Activated CD4-positive, alpha-beta memory T cell treated with anti-CD3 and anti-CD28 coated beads, Interleukin-2, amount 10 ng/mL, durations not matched to agents 7 days and 5 days (primary cell): ENCODE data around the gene PICK1. TPM values are rescaled to one million over a fixed set of nuclear protein-coding genes. Genes with fewer than 3 reads are reported as not detected.
"Not testable (repeated sequence)": the region's sequence is repeated elsewhere in the genome, so short reads cannot be mapped to it uniquely, and the experiment has no call there.

Source experiments
- CTCF ChIA-PET: fragments of 350-600 bp; sonication (Branson Sonifier 250); formaldehyde crosslinking; loops from one replicate; lab custom pipeline; 2021; ENCODE audit warnings: antibody characterized with exemption, inconsistent platforms; lab: Charles Lee
- POLR2A ChIA-PET: fragments of 350-600 bp; sonication (Branson Sonifier 250); formaldehyde crosslinking; loops from one replicate; lab custom pipeline; 2021; ENCODE audit warnings: antibody characterized with exemption; lab: Charles Lee
- DNase-seq: peaks from one replicate; pipeline ENCODE4 v3.0.0-alpha.2; 2020
- H3K27ac Mint-ChIP-seq: one replicate; pipeline ENCODE4 v1.8.0; 2021; ENCODE audit warnings: mild to moderate bottlenecking, mixed read lengths
- H3K27me3 Mint-ChIP-seq: one replicate; pipeline ENCODE4 v1.8.0; 2021; ENCODE audit warnings: mixed read lengths
- H3K36me3 Mint-ChIP-seq: one replicate; pipeline ENCODE4 v1.8.0; 2021; ENCODE audit warnings: low read depth, mixed read lengths
- H3K4me1 Mint-ChIP-seq: one replicate; pipeline ENCODE4 v1.8.0; 2021; ENCODE audit warnings: mixed read lengths
- H3K4me3 Mint-ChIP-seq: one replicate; pipeline ENCODE4 v1.8.0; 2021; ENCODE audit warnings: mild to moderate bottlenecking, mixed read lengths
- H3K9me3 Mint-ChIP-seq: one replicate; pipeline ENCODE4 v1.8.0; 2021; ENCODE audit warnings: mixed read lengths
- total RNA-seq, 2 experiments: library from RNA; stranded (reverse); gene quantifications; one replicate each; pipeline ENCODE4 v1.2.3, GENCODE V29; 2021

The PICK1 gene
- total RNA-seq, 2 experiments from 2014 or later, result 11.4 to 12.7 TPM

DNA sequence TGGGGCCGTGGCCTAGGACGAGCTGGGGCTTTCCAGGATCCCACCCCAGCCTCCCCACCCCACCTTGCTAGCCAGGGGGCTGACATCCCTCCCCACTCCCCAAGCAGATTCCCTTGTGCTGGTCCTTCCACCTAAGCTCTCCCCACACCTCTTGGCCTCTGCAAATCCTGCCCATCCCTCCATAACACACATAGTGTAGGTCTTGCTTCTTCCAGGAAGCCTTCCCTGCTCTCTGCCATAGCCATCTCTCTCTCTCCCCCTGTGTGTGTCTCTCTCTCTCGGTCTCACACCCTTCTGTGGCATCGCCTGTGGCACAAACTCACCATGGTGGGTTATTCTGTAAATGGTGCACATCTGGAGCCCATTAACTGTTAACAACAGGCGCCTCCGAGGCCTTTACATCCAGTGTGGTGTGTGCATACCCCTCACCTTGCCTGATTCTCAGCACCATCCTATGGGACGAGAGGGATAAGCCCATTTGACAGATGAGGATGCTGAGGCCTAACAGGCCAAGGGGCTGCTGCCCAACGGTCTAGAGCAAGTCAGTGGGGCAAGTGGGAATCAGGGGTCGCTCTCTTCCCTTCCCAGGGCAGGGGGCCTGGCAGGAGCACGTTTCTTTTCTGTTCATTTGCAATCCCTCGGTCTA, 22.2 kb upstream of the PICK1 start:
- Mint-ChIP-seq H3K36me3 (no peaks in the 10 kb centered on the region), H3K4me1 (no peaks in the 10 kb centered on the region), H3K4me3 (no peak overlapping the region), H3K9me3 (no peaks in the 10 kb centered on the region), H3K27ac (no peak overlapping the region), H3K27me3 (no peaks in the 10 kb centered on the region)
- POLR2A ChIA-PET, result no interaction called here
- CTCF ChIA-PET, result no interaction called here
- DNase-seq, result no peak

DNA sequence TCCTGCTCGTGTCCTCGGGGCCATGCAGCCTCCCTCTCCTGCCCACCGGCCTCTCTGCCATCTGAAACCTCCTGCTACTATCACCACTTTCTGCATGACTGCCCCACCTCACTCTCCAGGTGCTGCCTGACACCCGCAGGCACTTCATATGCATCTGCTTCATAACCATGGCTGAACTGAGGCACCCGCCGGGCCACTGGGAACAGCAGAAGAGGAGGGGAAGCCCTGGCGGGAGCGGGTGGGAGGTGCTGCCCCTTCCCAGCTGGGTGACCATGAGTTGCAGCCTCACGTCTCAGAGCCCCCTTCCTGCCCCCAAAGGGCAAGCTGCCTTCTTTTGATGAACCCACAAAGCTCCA, 21.7 kb upstream of the PICK1 start:
- Mint-ChIP-seq H3K9me3 (no peaks in the 10 kb centered on the region), H3K4me1 (no peaks in the 10 kb centered on the region), H3K4me3 (no peak overlapping the region), H3K27ac (no peak overlapping the region), H3K27me3 (no peaks in the 10 kb centered on the region), H3K36me3 (no peaks in the 10 kb centered on the region)
- POLR2A ChIA-PET, result no interaction called here
- CTCF ChIA-PET, result no interaction called here
- no peak for DNase-seq

- ChIA-PET CTCF (no interaction called here), POLR2A (no interaction called here)
- DNase-seq, result no peak
- Mint-ChIP-seq H3K4me1 (no peaks in the 10 kb centered on the region), H3K9me3 (no peaks in the 10 kb centered on the region), H3K4me3 (no peak overlapping the region), H3K36me3 (no peaks in the 10 kb centered on the region), H3K27ac (no peak overlapping the region), H3K27me3 (no peaks in the 10 kb centered on the region)
Measured at GRCh38 chr22:38036392-38037062, 20.7 kb upstream of the PICK1 start.

DNA sequence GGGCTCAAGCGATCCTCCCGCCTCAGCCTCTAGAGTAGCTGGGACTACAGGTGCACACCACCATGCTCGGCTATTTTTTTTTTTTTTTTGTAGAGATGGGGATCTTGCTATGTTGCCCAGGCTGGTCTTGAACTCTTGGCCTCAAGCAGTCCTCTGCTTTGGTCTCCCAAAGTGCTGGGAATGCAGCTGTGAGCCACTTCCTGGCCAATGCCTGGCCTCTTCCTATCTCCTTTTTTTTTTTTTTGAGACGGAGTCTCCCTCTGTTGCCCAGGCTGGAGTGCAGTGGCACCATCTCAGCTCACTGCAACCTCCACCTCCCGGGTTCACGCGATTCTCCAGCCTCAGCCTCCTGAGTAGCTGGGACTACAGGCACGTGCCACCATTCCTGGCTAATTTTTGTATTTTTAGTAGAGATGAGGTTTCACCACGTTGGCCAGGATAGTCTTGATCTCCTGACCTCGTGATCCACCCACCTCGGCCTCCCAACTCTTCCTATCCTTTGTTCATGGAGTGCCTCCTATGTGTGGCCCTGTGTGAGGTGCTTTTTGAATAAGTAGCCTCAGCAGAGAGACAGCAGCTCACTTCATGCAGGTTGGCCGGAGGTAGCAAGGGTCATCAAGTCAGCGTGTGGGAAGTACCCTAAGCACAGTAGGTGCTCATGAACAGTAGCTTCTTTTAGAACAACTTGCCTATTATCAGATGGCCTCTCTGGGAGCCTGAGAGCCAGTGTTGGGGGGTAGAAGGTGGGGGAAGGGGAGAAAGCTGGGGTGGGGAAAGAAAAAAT, 19.6 kb upstream of the PICK1 start:
- POLR2A ChIA-PET, H3K27ac Mint-ChIP-seq: not testable (repeated sequence)

DNA sequence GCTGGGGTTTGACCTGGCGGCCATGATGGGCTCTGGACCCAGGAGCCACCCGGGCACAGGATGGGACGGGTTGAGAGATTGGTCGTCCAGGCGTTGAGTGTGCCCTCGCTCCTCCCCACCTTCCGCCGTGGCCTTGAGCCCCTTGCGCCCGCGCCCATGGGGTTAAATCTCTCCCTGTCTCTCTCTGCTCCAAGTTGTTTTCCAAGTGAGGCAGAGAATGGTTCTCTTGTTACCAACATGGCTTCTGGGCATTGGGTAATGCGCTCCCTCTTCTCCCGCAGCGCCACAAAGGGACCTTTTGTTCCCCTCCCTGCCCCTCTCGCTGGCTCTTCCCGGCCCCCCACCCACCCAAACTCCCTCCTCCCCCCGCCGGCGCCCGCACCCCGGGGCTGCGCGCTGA, 18.8 kb upstream of the PICK1 start:
- POLR2A ChIA-PET, result no interaction called here
- no peaks in the 10 kb centered on the region for H3K36me3 Mint-ChIP-seq
- no peak overlapping the region for H3K4me3 Mint-ChIP-seq
- no peaks in the 10 kb centered on the region for H3K27me3 Mint-ChIP-seq
- H3K4me1 Mint-ChIP-seq, result no peaks in the 10 kb centered on the region
- CTCF ChIA-PET, result no interaction called here
- no peak for DNase-seq
- no peak overlapping the region for H3K27ac Mint-ChIP-seq
- H3K9me3 Mint-ChIP-seq, result no peaks in the 10 kb centered on the region

More for the DNA sequence above, 19.6 kb upstream of the PICK1 start:
- H3K9me3 Mint-ChIP-seq, H3K4me3 Mint-ChIP-seq, CTCF ChIA-PET, H3K4me1 Mint-ChIP-seq, H3K36me3 Mint-ChIP-seq, DNase-seq, H3K27me3 Mint-ChIP-seq: not testable (repeated sequence)

DNA sequence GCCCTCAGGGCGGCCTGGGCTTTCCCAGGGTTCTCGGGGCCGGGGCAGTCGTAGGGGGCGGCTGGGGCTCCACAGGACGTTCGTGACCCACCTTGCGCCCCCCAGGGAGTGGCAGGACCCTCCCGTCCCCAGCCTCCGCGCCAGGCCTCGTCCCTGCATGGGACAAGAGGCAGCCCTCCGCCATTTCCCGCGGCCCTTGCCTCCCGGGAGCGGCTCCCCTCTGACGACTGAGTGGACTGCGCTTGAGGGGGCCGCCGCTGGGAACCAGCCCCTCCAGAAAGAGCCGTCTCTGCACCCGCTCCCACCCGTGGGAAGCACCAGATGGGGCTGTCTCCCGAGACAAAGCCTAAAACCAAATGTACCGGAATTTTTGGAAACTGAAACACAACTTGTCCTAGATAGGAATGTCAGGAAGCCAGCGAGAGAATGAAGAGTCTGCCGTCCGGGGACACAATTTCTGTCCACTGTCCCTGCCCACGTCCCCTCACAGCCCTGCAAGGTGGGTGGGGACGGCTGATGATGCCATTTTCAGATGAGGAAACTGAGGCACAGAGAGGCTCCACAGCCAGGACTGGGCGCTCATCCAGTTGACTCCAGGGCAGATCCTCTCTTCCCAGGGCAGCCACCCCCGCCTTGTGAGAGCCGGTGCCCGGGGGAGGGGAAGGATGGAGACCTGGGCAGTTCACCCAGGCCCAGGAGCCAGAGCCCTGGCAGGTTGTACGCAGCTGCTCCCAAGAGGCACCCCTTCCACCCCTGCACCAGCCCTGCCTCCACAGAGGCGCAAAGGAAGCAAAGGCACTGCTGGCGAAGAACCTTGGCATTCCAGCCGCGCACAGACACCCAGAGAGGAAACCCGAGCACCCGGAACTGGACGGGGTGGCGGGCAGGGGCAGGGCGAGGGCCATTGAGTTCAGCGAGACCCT, 18.1 kb upstream of the PICK1 start:
- no peaks in the 10 kb centered on the region for H3K27me3 Mint-ChIP-seq
- no peak overlapping the region for H3K27ac Mint-ChIP-seq
- ChIA-PET CTCF (interaction anchor here (0.6 to 0.7 kb wide), 2 partner anchors 210 to 634 kb away, joined by 3 to 4 read pairs; no protein-coding TSS in a partner anchor), POLR2A (no interaction called here)
- no peaks in the 10 kb centered on the region for H3K4me1 Mint-ChIP-seq
- DNase-seq, result no peak
- H3K9me3 Mint-ChIP-seq, result no peaks in the 10 kb centered on the region
- no peak overlapping the region for H3K4me3 Mint-ChIP-seq
- no peaks in the 10 kb centered on the region for H3K36me3 Mint-ChIP-seq

DNA sequence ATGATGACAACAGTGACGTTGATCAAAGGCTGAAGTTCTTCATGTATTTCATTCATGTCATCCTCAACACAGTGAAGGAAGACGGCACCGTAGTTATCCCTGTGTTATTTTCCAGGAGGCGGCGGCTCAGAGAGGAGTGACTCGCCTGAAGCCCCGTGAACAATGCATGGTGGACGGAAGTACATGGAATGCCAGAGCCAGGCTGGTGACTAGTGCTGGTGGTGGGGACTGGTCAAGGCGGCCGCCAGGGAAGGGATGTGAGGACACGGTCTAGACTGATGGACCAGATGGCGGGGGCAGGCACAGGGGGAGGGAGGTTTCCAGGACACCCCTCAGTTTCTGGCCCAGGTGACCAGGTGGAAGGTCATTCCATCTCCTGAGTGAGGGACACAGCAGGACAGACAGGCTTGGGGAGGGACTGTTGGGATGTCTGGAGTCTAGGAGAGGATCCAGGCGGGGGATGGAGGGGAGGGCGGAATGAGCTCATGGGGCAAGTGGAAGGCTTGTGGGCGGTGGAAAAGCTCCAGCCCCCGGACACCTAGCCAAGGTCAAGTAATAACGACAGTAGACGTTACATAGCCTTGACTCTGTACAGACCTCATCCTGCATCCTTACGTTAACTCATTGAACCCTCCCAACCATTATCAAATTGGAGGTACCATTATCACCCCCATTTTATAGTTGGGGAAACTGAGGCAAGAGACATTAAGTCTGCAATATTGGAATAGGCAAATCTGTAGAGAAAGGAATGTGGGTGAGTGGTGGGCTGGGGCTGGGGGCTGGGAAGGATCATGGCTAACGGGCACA, 16.0 kb upstream of the PICK1 start:
- ChIA-PET CTCF (no interaction called here), POLR2A (no interaction called here)
- Mint-ChIP-seq H3K27ac (no peak overlapping the region), H3K4me3 (no peak overlapping the region), H3K27me3 (no peaks in the 10 kb centered on the region), H3K36me3 (no peaks in the 10 kb centered on the region), H3K9me3 (no peaks in the 10 kb centered on the region), H3K4me1 (no peaks in the 10 kb centered on the region)
- DNase-seq, result no peak

GRCh38 chr22:38041760-38042487, 15.3 kb upstream of the PICK1 start:
- Mint-ChIP-seq H3K27ac (no peak overlapping the region), H3K36me3 (no peaks in the 10 kb centered on the region), H3K4me3 (no peak overlapping the region), H3K9me3 (no peaks in the 10 kb centered on the region), H3K27me3 (no peaks in the 10 kb centered on the region), H3K4me1 (no peaks in the 10 kb centered on the region)
- ChIA-PET CTCF (no interaction called here), POLR2A (no interaction called here)
- no peak for DNase-seq

GRCh38 chr22:38042488-38042790, 14.8 kb upstream of the PICK1 start:
- no peak for DNase-seq
- Mint-ChIP-seq H3K27ac (no peak overlapping the region), H3K36me3 (no peaks in the 10 kb centered on the region), H3K9me3 (no peaks in the 10 kb centered on the region), H3K27me3 (no peaks in the 10 kb centered on the region), H3K4me1 (no peaks in the 10 kb centered on the region), H3K4me3 (no peak overlapping the region)
- POLR2A ChIA-PET, result no interaction called here
- CTCF ChIA-PET, result no interaction called here

DNA sequence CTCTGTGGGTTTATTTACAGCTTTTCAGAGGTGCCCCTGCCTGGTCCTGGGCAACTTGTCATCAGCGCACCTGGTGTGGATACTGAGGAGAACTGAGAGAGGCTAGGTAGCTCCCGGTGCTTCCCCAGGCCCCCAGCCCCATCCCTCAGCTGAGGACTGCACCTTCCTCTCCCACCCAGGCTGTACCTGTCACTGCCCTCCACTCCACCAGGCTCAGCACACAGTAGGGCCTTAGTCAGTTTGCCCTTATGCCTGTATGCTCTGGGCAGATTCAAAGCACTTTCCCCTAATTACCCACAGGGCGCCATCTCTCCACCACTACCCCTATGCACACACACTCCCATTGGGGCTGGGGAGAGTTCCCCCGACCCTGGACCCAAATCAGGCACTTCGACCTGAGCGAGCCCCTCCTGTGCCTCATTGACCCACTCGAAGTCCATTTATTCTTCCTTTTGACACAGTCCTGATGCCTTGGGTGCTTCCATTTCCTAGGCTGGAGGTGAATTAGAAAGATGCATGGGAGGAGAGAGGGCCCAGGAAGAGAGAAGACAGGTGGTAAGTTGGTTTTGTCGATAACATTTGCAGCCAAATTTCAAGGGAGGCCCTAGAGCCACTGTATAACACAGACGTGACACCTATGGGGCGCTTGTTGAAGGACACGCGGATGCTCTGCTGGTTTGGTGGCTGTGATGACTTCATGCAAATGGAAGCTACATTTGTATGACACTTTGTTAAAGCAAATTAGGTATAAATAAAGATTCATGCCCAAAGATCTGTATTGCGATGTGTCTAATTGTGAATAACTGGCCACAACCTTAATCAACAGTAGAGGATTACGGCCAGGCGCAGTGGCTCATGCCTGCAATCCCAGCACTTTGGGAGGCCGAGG, 13.8 kb upstream of the PICK1 start:
- no peak for DNase-seq
- ChIA-PET CTCF (interaction anchor here (0.9 kb wide), 1 partner anchor 9 kb away, joined by 3 read pairs; no protein-coding TSS in a partner anchor), POLR2A (interaction anchor here (1.0 kb wide), 1 partner anchor 10 kb away, joined by 3 read pairs; no protein-coding TSS in a partner anchor)
- no peaks in the 10 kb centered on the region for H3K4me1 Mint-ChIP-seq
- H3K36me3 Mint-ChIP-seq, result no peaks in the 10 kb centered on the region
- H3K27ac Mint-ChIP-seq, result no peak overlapping the region
- no peak overlapping the region for H3K4me3 Mint-ChIP-seq
- no peaks in the 10 kb centered on the region for H3K9me3 Mint-ChIP-seq
- H3K27me3 Mint-ChIP-seq, result peaks cover 2% of the 10 kb centered on the region

DNA sequence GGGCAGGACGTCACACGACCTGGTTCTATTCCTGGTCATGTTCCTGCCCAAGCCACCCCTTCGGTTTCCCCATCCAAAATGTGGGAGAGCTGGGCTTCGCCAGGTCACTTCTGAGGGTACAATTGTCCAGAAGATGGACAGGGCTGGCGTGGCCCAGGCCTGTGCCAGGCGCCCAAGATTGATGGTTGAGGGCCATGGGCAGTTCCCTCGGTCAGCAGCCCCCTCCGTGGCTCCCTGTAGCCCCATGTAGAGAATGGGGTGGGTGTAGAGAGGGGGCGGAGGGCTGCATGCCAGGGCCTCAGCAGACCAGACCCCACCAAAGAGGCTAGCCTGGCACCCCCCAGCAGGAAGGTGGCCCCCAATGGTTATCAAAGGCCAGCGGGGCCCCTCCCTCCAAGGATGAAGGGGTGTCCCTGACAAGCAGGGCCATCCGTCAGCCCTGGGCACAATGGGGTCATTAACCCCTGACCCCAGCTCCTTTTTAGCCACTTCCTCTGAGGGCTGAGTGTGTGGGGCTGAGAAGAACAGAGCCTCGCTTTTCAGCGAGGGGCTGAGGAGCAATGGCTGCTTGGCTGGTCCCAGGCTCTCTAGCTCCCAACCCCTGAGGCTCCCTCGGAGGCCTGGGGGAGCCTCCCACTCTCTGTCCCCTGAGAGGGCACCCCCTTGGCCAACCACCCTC, 11.0 kb upstream of the PICK1 start:
- H3K9me3 Mint-ChIP-seq, result no peaks in the 10 kb centered on the region
- no peak overlapping the region for H3K4me3 Mint-ChIP-seq
- no peak for DNase-seq
- no peaks in the 10 kb centered on the region for H3K36me3 Mint-ChIP-seq
- POLR2A ChIA-PET, result no interaction called here
- H3K27me3 Mint-ChIP-seq, result peaks cover 2% of the 10 kb centered on the region
- no peak overlapping the region for H3K27ac Mint-ChIP-seq
- H3K4me1 Mint-ChIP-seq, result no peaks in the 10 kb centered on the region
- CTCF ChIA-PET, result no interaction called here
